ENCODE data around the gene PUSL1.

The PUSL1 gene

GRCh38 chr1:1307923-1308755 lies at the start of gene PUSL1, which contains the start of gene ACAP3:
Gene PUSL1 (plus strand): TSS chr1:1308597. CDS start chr1:1308644, 47 bp downstream.
Gene ACAP3 (minus strand): TSS chr1:1307930. CDS start chr1:1307815, 115 bp downstream.
- DNase-seq = peak; percentile 92

GRCh38 chr1:1259119-1259488 lies 49.3 kb upstream of the PUSL1 start:
- no peak for DNase-seq

- no peak for DNase-seq
Observed at GRCh38 chr1:1259540-1259939, 48.9 kb upstream of the PUSL1 start.

- no peak for DNase-seq
Observed at GRCh38 chr1:1259951-1260600, 48.3 kb upstream of the PUSL1 start.

- DNase-seq = no peak
Observed at GRCh38 chr1:1260843-1261560, 47.4 kb upstream of the PUSL1 start.

GRCh38 chr1:1262071-1262470 lies 46.3 kb upstream of the PUSL1 start:
- DNase-seq = no peak

GRCh38 chr1:1262758-1263157 lies 45.6 kb upstream of the PUSL1 start:
- DNase-seq = no peak

GRCh38 chr1:1264026-1264425 lies 44.4 kb upstream of the PUSL1 start:
- no peak for DNase-seq

- DNase-seq = no peak
Observed at GRCh38 chr1:1264868-1265272, 43.5 kb upstream of the PUSL1 start.

- no peak for DNase-seq
Observed at GRCh38 chr1:1267488-1268283, 40.7 kb upstream of the PUSL1 start.

GRCh38 chr1:1268284-1268682 lies 40.1 kb upstream of the PUSL1 start:
- no peak for DNase-seq

- DNase-seq = no peak
Observed at GRCh38 chr1:1270813-1271212, 37.6 kb upstream of the PUSL1 start.

GRCh38 chr1:1272341-1273208 lies 35.8 kb upstream of the PUSL1 start:
- no peak for DNase-seq

- DNase-seq = no peak
Observed at GRCh38 chr1:1273209-1273511, 35.2 kb upstream of the PUSL1 start.

- peak; percentile 95 for DNase-seq
Observed at GRCh38 chr1:1273512-1274298, 34.7 kb upstream of the PUSL1 start, which contains the start of gene UBE2J2. Gene UBE2J2 (minus strand): TSS chr1:1273854. CDS start chr1:1267992, 5,862 bp downstream.

- no peak for DNase-seq
Observed at GRCh38 chr1:1274299-1274930, 34.0 kb upstream of the PUSL1 start.

GRCh38 chr1:1274931-1275431 lies 33.4 kb upstream of the PUSL1 start:
- no peak for DNase-seq

- DNase-seq = no peak
Observed at GRCh38 chr1:1275836-1276235, 32.6 kb upstream of the PUSL1 start.

GRCh38 chr1:1278620-1279019 lies 29.8 kb upstream of the PUSL1 start:
- DNase-seq = no peak

- DNase-seq = no peak
Observed at GRCh38 chr1:1279028-1279427, 29.4 kb upstream of the PUSL1 start.

Measured in activated CD4-positive, alpha-beta T cell treated with anti-CD3 and anti-CD28 coated beads, Interleukin-10, Interleukin-2, amounts not matched to agents 100 ng/mL and 50 ng/mL, durations not matched to agents 16 hours and 8 hours (primary cell).